ENCODE results near the gene NUTM2B. TPM values are rescaled to one million over a fixed set of nuclear protein-coding genes. Genes with fewer than 3 reads are reported as not detected.
"Not testable (repeated sequence)": the region's sequence is repeated elsewhere in the genome, so short reads cannot be mapped to it uniquely, and the experiment has no call there.

Gene NUTM2B
- total RNA-seq, 1 donor from 2014 or later: 2.4 TPM

DNA sequence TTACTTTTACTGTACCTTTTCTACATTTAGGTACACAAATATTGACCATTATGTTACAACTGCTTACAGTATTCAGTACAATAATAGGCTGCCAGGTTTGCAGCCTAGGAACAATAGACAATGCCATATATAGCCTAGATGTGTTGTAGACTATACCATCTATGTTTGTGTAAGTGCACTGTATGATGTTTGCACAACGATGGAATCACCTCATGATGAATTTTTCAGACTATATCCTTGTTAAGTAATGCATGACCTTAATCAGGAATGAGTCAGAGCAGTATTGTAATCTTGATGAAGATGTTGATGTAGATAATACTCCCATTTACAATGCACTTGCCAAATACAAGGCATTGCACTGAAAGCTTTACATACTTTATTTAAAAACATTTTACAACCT is 23.6 kb downstream of the NUTM2B start:
- DNase-seq (ENCODE audit: low spot score): not testable (repeated sequence)

DNA sequence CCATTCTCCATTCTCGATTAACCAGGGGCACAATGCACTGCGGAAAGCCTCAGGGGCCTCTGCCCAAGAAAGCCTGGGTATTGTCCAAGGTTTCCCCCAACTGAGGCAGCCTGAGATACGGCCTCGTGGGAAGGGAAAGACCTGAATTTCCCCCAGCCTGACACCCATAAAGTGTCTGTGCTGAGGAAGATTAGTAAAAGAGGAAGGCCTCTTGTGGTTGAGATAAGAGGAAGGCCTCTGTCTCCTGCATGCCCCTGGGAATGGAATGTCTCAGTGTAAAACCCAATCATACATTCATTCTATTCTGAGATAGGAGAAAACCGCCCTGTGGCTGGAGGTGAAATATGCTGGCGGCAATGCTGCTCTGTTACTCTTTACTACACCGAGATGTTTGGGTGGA is 41.8 kb downstream of the NUTM2B start:
- DNase-seq (ENCODE audit: low spot score): not testable (repeated sequence)

DNA sequence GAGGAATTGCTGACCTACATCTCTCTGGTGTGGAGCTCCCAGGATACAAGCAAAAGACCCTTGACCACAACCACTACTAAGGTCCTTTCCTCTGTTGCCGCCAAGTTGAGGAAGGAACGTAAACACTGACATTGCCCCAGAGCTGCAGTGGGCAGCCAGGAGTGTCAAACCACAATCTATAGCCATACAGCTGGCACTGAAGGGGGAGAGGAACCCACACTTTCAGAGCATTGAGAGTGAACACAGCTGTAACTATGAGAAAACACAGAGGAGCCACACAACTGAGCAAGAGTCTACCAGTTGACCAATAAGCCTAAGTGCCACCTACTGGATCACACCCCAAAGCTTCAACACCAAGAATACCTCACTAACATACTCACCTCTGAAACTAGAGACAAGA is 45.5 kb downstream of the NUTM2B start:
- DNase-seq (ENCODE audit: low spot score): not testable (repeated sequence)

DNA sequence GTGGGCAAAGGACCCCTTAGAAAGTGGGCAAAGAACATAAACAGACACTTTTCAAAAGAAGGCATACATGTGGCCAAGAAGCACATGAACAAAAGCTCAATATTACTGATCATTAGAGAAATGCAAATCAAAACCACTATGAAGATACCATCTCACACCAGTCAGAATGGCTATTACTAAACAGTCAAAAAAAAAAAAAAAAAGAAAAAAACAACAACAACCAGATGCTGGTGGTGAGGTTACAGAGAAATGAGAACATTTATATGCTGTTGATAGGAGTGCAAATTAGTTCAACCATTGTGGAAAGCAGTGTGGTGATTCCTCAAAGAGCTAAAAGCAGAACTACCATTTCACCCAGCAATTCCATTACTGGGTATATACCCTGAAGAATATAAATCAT is 50.6 kb downstream of the NUTM2B start:
- not testable (repeated sequence) for DNase-seq (ENCODE audit: low spot score)

DNA sequence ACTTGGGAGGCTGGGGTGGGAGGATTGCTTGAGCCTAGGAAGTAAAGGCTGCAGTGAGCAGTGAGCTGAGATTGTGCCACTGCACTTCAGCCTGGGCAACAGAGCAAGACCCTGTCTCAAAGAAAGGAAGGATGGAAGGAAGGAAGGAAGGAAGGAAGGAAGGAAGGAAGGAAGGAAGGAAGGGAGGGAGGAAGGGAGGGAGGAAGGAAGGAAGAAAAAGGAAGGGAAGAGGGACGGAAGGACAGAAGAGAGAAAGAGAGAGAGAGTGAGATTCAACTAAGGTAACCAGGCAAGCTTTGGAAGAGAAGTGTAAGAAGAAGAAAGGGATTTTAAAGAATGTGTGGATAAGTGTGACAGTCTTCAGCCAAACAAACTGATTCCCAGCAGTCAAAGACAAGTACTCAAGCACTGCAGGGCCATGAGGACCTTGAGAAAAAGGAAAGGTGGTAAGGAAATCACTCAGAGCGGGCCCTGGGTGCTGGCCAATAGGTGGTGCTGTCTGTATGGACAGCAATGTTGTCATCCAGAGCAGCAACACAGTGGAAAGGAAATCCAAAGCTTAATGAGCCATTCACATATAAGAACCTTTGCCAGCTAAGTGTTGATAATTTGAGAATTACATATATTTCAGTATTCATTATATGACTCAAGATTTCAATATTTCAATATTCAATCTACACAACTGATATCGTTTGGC is 55.4 kb downstream of the NUTM2B start:
- not testable (repeated sequence) for DNase-seq (ENCODE audit: low spot score)

Other genes starting within 250 kb of the NUTM2B start
- gene EIF5AL1, start 190.7 kb upstream of the NUTM2B start, total RNA-seq: 0.14 TPM
- gene SFTPA2, start 142.8 kb upstream of the NUTM2B start, total RNA-seq: 7.9 TPM
- 7.0 TPM for gene SFTPA1, start 92.3 kb upstream of the NUTM2B start, total RNA-seq
- 0.06 TPM for gene NUTM2E, start 123.5 kb downstream of the NUTM2B start, total RNA-seq
- 0.52 TPM for gene SFTPD, start 245.9 kb downstream of the NUTM2B start, total RNA-seq